Muscle of back (tissue), 11 donors: Measurements from ENCODE around the gene PRR27. TPM values are rescaled to one million over a fixed set of nuclear protein-coding genes. Genes with fewer than 3 reads are reported as not detected.
"Not testable (repeated sequence)": the region's sequence is repeated elsewhere in the genome, so short reads cannot be mapped to it uniquely, and the experiment has no call there.

Experiments
- DNase-seq, 3 donors: peaks; one replicate each; pipeline versions ENCODE4 v3.0.0 to v3.0.0-alpha.2; 2013
- polyA plus RNA-seq, 10 donors: library from polyadenylated mRNA; unstranded; fragments of 120-200 nt; gene quantifications; one replicate each; pipeline ENCODE4 v1.2.1, GENCODE V29; 2013; ENCODE audit not compliant: insufficient read length in 10 of 10

PRR27 gene
- polyA plus RNA-seq, 10 donors, result 0.05 TPM; not detected in 9

- DNase-seq, result no peak
Measured at GRCh38 chr4:70197842-70198241, 43.8 kb downstream of the PRR27 start.

DNA sequence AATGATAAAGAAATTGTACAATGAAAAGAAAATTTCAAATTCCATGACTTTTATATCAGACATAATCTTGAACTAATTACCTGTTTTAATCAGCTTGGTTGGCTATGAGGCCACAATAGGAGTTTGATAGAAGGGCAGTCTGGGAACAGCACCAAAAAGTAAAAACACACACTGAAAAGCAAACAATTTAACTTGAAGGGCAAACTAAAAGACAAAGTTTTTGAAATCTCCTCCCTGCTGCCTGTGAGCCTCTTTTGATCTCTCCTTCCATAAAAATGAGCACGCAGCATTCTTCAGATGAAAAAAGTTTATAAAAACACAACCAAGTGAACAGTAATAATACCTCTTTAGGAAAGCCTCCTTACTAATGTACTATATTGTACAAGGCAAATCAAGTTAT lies 49.6 kb downstream of the PRR27 start:
- no peak for DNase-seq

DNA sequence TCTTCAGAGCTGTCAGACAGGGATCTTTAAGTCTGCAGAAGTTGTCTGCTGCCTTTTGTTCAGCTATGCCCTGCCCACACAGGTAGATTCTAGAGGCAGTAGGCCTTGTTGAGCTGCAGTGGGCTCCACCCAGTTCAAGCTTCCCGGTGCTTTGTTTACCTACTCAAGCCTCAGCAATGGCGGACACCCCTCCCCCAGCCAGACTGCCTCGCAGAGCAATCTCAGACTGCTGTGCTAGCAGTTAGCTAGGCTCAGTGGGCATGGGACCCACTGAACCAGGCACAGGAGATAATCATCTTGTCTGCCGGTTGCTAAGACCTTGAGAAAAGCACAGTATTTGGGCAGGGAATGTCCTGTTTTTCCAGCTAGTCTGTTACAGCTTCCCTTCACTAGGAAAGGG lies 58.7 kb downstream of the PRR27 start:
- DNase-seq, result not testable (repeated sequence)

Other genes starting within 250 kb of the PRR27 start
- gene CSN1S1, start 223.2 kb upstream of the PRR27 start, polyA plus RNA-seq, result not detected
- gene CSN2, start 188.5 kb upstream of the PRR27 start, polyA plus RNA-seq, result not detected
- gene STATH, start 158.3 kb upstream of the PRR27 start, polyA plus RNA-seq, result not detected
- gene HTN3, start 125.8 kb upstream of the PRR27 start, polyA plus RNA-seq, result not detected
- gene HTN1, start 103.8 kb upstream of the PRR27 start, polyA plus RNA-seq, result under 1 TPM in 1 of 10 donors, not detected in 9; 0.07 TPM
- gene ODAM, start 41.5 kb downstream of the PRR27 start, polyA plus RNA-seq, result under 1 TPM in 3 of 10 donors, not detected in 7; 0.32 to 0.77 (median 0.34) TPM
- 1 to 10 TPM in 5 of 10 donors, under 1 TPM in 1, not detected in 4; 0.38 to 4.5 (median 2.4) TPM for gene FDCSP, start 71.9 kb downstream of the PRR27 start, polyA plus RNA-seq
- gene CSN3, start 88.4 kb downstream of the PRR27 start, polyA plus RNA-seq, result not detected
- gene CABS1, start 180.7 kb downstream of the PRR27 start, polyA plus RNA-seq, result under 1 TPM in 1 of 10 donors, not detected in 9; 0.14 TPM
- not detected for gene SMR3A, start 206.5 kb downstream of the PRR27 start, polyA plus RNA-seq
- gene SMR3B, start 228.9 kb downstream of the PRR27 start, polyA plus RNA-seq, result under 1 TPM in 1 of 10 donors, not detected in 9; 0.22 TPM
- gene OPRPN, start 243.7 kb downstream of the PRR27 start, polyA plus RNA-seq, result not detected